Adipose tissue (tissue), 3 donors: ENCODE measurements around the gene DEGS2. TPM values are rescaled to one million over a fixed set of nuclear protein-coding genes. Genes with fewer than 3 reads are reported as not detected.

Source experiments
- H3K27ac ChIP-seq: one replicate; pipeline ENCODE4 v1.5.1; 2013; ENCODE audit warnings: low read depth, low read length
- WGBS, 3 donors: extraction: QIAGEN DNeasy Blood & Tissue Kit; methylation state at CpG; one replicate each; pipeline ENCODE4 v1.1.7; 2013; 5-methylcytosine and 5-hydroxymethylcytosine counted together
- polyA plus RNA-seq, 3 donors: library from polyadenylated mRNA; stranded (reverse); fragments of 200-250 nt; gene quantifications; one replicate each; pipeline ENCODE4 v1.2.3, GENCODE V29; 2013
- donor health status: healthy with polysubstance abuse.
- donor health status: Bipolar disorder and iron deficiency.
- donor health status: healthy.

Gene DEGS2
- polyA plus RNA-seq, 3 donors = 0.22 to 4.2 (median 2.0) TPM

DNA sequence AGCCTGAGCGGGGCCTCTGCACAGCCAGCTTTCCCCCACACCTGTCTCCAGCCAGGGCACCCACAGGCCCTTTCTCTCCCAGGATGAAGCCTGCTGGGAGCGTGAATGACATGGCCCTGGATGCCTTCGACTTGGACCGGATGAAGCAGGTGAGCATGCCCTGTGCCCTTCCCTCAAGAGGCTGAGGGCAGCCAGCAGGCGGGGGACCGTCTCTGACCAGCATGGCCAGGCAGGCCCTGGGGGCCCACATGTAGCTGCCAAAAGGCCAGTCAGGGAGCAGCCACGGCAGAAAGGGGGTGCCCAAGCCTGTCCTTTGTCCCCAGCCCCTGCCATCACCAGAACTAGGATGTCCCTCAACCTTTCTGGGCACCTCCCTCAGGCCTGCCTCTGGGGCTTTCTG, 18.3 kb downstream of the DEGS2 start:
- no peak overlapping the region for H3K27ac ChIP-seq
- 85 to 89% (median 89%) methylated on average over 7 of the region's 7 CpGs for WGBS, 3 donors

DNA sequence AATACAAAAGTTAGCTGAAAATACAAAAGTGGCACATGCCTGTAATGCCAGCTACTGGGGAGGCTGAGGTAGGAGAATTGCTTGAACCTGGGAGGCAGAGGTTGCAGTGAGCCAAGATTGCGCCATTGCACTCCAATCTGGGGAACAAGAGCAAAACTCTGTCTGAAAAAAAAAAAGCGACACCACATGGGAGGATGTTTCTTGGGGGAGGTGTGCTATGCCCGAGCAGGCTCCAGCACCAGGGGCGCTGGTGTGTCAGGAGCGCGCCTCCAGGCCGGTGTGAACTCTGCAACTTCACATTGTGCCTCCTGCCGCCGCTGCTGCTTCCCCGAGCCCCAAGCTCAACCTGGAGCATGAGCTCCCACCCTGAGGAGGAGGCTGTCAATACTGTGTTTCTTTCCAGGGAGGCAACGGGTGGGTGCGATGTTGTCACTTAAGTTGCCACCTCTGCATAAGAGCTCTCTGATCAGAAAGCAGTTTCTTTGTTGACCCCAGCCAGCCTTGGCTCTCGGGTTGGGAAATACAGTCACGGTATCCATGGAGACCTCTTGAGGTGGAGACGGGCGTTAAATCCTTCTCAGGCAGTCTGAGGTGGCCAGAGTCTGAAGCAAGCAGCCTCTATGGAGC, 18.9 kb downstream of the DEGS2 start:
- 58 to 68% (median 62%) methylated on average over 16 of the region's 16 CpGs for WGBS, 3 donors
- no peak overlapping the region for H3K27ac ChIP-seq

DNA sequence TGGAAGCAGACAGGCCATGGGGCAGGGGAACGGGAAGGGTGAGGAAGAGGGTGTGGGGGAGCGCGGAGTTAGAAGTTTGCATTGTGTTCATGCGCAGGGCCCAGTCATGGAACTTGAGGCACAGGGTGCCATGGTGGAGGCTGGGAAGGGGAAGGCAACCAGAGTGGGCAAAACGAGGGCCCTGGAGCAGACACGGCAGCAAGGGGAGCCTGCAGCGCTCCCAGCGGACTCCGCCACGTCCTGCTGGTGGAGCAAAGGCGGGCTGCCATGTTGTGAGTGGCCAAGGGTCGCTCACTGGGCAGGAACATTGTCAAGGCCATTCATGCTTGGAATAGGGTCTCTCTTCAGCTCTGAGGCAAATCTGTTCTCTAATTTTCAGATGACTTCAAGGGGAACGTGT, 20.5 kb downstream of the DEGS2 start:
- H3K27ac ChIP-seq = no peak overlapping the region
- 94 to 97% (median 97%) methylated on average over 13 of the region's 13 CpGs for WGBS, 3 donors

DNA sequence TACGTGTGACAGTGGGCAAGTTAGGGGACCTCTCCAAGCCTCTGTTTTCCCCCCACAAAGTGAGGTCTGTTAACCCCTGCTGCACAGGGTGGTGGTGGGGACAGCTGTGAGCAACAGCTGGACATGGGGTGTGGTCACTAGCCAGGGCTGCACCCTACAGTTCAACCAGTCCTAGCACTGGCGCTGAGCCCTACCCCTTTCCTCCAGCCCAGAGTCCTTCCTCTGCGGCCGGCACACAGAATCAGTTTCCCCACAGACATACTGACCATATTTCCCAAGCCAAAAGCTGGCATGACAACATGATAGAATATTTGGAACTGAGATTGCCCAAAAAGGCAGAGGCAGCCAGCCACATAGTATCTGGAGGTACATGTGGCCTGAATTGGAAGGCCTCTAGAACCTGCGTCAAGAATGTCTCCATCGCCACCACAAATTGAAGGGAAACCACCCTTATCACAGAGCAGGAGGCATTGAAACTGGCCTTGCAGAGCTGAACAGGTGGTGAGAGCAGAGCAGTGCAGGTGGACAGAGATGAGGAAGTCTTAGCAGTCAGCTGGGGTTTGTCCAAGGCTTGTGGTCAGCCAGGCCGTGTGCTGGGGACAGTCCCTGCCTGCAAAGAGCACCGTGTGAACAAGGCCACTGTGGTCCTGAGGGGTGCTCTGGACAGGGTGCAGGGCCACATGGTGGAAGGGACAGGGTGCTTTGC, 21.2 kb downstream of the DEGS2 start:
- H3K27ac ChIP-seq = no peak overlapping the region
- WGBS, 3 donors = 55 to 84% (median 72%) methylated on average over 8 of the region's 8 CpGs

DNA sequence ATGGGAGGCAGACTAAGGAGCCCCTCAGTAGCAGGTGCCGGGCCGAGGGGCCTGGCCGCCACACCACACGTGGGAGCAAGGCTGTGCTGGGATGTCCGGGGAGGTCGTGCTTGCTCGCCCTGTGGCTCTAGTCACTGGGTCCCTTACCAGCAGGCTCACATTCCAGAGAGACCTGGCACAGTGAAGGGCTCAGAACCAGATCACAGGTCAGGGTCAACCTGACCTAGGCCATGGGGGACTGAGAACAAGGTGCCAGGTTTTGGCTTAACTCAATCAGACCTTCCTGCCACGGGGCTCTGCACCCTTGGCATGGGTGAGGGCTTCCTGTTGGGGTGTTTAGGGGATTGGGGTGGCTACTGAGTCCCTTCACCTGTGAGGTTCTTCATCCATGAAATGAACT, 22.3 kb downstream of the DEGS2 start:
- no peak overlapping the region for H3K27ac ChIP-seq
- 86 to 93% (median 90%) methylated on average over 8 of the region's 8 CpGs for WGBS, 3 donors

DNA sequence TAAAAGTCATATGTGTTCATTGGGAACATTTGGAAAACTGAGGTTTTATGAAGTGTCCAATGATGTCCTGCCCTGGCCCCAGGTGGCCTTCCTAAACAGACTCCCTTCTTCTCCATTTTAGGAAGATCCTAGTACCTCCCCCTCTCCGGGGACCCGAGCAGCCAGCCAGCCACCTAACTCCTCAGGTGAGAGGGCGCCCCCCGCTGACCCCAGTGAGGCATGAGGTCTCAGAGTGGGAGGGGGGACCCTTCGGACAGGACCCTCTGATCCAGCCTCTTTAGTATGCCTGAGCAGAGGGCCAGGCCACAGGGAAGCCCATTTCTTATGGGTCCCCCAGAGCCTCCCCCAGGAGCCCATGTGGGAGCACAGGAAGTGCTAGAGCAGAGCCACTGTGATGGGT, 23.7 kb downstream of the DEGS2 start:
- no peak overlapping the region for H3K27ac ChIP-seq
- 89 to 95% (median 92%) methylated on average over 5 of the region's 5 CpGs for WGBS, 3 donors

DNA sequence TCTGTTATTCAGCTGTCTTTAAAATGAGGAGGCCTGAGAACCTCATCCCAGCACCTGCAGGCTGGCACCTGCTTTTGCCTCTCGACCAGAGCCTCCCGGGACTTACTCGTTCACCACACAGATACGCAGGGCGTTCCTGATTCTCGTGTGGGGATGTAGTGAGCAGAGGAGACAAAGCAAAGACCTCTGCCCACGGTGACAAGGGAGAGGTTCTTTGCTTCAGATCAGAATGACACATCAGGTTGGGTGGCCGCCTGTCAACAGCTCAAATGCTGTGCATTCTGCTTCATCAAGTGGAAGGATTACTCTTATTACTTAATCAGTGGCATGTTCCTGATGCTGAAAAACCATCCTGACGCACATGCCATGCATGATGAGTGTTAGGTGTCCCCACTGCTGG, 24.4 kb downstream of the DEGS2 start:
- WGBS, 3 donors = 89 to 92% (median 90%) methylated on average over 9 of the region's 9 CpGs
- no peak overlapping the region for H3K27ac ChIP-seq

DNA sequence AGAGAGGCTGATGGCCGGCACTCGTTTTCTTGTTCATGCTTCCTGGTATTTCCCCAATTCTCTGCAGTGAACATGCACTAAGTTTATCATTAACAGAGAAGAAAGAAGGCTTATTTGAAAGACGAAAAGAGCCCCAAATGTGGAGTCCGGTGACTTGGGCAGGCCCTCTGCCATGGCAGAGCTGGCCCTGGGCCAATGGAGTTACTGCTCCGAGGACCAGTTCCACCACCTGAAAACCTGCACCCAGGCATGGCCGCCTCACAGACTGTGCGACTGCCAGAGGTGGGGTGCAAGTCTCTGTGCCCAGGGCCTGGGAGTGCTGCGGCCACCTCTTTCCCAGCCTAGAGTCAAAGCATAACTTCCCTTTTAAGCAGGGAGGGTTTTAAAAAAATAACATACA, 24.9 kb downstream of the DEGS2 start:
- no peak overlapping the region for H3K27ac ChIP-seq
- WGBS, 3 donors = 77 to 97% (median 84%) methylated on average over 8 of the region's 8 CpGs

DNA sequence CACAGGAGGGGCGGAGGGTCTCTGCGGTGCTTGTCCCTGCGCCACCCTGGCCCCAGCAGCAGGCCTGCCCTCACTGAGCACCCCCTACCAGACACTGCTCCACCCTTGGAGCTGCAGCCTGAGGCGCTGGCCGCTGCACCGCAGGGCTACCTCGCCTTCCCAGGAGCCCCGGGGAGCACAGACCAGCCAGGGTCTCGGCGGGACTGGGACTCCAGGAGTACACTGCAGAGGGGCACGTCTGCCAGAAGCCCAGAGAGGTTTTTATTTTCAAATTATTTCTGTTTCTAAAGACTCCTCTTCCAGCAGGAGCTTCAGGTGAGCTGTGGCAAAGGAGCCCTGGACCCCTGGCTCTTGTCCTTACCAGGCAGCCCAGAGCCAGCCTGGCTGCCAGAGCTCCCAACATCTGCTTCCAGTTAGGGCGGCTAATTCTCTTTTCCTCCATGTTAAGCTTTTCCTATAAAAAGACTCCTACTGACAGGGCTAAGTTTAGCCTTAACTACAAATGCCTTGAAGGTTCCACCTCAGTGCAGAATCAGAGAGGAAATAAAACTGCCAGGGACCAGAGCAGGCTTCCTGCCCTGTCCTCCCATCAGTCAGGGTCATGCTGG, 26.4 kb downstream of the DEGS2 start:
- no peak overlapping the region for H3K27ac ChIP-seq
- 81 to 95% (median 88%) methylated on average over 11 to 12 of the region's 12 CpGs for WGBS, 3 donors

DNA sequence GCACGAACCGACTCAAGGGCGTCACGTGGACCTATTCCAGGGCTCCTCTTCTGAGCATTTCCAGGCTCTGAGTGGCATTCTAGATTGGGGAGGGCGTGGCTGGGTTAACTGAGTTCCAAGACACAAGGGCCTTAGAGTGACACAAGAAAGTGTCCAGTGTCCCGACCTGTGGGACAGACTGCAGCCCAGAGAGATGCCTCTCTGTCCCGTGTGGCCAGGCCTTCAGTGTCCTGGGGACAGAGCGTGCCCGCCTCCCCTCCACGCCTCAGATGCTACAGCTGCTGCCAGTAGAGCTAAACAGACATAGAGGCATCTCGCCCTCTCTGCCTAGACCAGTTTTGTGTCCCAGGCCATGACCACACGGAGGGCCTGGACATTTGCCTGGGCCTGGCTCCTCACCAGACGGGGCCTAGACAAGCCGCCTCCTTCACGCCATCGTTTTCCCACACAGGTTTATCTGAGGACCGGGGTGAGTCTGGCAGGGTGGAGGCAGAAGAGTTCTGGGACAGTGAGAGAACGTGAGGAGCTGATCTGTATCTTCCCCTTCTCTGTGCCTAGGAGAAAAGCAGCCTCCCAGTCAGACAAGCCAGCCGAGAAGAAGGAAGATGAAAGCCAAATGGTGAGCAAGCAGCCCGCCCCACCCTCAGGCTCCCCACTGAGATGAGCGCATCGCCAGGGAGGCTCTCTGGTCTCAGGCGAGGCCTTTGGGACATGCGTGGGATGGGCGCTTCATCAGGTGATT, 27.1 kb downstream of the DEGS2 start:
- no peak overlapping the region for H3K27ac ChIP-seq
- WGBS, 3 donors = 64 to 81% (median 77%) methylated on average over 25 of the region's 25 CpGs

DNA sequence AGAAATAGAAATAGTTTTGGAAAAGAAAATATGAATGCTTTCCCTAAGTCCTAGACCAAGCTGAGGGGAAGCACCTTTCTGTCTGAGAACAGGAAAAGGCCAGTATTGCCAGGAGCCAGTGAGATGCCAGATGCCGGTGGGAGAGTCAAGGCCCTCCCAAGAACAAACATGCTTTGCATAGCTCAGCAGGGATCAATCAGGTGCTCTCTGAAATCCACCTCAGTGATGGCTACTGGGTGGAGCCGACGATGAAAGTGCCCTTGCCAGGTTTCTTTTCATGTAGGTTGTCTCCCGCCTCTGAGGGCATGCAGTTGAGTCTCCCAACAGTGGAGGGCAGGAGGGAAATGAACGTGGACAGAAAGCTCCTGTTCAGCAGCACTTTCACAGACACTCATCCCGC, 28.3 kb downstream of the DEGS2 start:
- H3K27ac ChIP-seq = no peak overlapping the region
- 62 to 91% (median 88%) methylated on average over 6 of the region's 6 CpGs for WGBS, 3 donors

DNA sequence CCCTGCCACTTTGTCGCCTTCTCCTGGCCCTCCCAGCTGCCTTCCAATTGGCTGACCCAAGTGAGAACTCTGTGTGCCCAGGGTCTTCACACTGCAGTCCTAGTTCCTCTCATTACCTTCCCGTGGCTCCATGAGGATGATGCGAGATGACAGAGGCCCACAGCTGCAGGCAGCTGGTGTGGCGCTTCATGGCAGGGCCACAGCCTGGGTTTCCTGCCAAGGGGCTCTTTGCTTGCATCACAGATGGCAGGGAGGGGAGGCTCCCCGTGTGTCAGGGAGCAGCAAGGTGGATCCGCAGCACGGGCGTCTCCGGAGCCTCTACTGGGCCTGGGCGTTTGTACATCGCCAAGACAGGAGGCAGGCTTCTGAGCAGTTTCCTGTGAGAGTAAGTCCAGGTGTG, 28.9 kb downstream of the DEGS2 start:
- H3K27ac ChIP-seq = no peak overlapping the region
- WGBS, 3 donors = 73 to 88% (median 78%) methylated on average over 11 of the region's 11 CpGs

DNA sequence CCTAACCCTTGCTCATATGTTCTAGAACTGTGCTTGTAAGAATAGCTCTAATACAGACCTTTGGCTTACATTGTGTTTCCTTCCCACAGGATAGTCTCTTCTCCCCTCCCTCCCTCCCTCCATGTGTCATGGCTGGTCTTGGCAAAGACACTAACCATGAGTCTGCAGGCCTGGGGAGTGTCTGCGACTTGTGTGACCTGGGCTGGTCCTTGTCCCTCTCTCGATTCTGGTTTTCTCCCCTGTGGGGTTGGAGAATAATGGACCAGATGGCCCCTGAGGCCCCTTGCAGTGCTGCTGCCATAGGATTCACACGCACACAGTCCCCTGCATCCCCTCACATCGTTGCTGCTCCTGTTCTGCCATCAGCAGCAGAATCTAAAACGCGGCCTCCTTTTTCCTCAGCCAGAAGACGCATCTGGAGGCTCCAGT, 30.3 kb downstream of the DEGS2 start:
- 46 to 69% (median 46%) methylated on average over 7 of the region's 7 CpGs for WGBS, 3 donors

DNA sequence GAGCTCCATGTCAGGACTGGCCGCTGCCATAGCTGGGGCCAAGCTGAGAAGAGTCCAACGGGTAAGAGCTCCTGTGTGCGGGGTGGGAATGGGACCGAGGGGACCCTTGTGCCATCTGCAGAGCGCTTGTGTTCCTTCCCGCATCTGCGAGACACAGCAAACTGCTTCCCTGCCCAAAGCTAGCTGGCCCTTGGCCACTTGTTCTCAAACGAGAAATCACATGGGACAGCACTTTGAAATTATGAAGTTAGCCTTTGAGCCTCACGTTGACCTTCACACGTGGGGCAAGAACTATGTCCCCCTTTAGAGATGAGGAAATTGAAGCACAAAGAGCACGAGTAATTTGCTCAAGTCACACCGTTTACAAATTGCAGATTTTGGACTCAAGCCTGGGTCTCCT, 30.8 kb downstream of the DEGS2 start:
- 57 to 77% (median 64%) methylated on average over 12 of the region's 12 CpGs for WGBS, 3 donors
- no peak overlapping the region for H3K27ac ChIP-seq

More for the DNA sequence above, 30.3 kb downstream of the DEGS2 start:
- H3K27ac ChIP-seq = no peak overlapping the region

DNA sequence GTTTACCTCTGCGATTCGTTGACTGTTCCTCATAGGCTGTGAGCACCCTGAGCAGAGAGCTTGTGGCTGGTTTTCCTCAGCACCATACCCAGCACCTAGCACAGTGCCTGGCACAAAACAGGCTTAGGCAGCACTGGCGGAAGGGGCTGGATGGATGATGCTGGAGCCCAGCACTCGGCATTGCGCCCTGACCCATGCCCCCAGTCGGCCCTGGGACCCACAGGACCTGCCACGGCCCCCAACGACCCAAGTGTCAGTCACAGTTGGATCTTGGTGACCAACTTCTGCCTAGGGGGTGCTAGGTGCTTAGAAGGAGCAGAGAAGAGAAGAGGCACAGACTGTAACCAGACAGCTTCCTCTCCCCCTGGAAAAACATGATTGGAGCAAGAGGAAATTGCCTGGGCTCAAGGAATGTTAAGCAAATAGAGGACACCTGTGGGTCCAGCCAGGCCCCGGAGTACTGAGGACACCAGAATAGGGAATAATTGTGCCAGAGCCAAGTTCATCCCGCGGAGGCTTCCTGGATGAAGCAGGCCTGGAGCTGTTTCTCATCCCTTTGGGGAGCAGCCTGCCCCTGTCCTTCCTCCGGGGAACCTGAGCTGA, 31.5 kb downstream of the DEGS2 start:
- WGBS, 3 donors = 85 to 93% (median 86%) methylated on average over 12 of the region's 12 CpGs

DNA sequence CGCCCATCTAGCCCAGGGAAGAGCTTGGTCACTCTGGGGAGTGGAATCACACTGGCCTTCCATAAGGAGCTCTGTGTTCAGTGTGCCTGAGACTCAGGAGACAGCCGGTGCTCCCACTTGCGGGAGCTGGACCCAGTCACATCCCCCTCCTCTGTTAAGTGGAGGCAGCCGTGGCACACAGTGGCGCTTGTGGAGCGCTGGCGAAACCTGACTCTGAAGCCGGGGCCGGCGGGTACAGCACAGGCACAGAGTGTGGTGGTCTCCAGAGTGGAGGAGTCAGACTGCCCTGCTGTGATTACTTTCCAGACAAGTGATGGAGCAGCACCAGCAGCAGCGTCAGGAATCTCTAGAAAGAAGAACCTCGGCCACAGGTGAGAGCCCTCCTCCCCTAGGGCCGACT, 33.0 kb downstream of the DEGS2 start:
- H3K27ac ChIP-seq = no peak overlapping the region
- 91 to 93% (median 91%) methylated on average over 13 of the region's 13 CpGs for WGBS, 3 donors

More for the DNA sequence above, 31.5 kb downstream of the DEGS2 start:
- no peak overlapping the region for H3K27ac ChIP-seq

DNA sequence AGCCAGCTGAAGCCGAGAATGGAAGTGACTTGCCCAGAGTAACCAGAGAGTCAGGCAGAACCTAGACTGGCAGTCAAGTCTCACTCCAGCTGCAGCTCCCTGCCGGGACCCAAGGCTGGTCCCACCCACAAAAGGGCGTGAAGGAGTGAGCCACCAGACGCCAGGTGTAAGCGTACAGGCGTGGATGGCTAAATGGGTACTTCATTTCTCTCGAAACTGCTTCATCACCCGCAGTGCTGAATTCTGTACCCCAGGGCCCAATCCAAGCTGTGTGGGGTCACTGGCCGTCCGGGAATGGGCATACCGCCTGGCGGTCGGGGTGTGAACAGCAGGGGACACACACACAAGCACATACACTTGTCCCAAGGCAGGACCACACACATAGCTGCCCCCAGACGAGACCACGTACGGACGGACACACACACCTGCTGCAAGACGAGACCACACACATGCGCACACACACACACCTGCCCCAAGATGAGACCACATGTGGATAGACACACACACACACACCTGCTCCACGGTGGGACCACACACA, 34.8 kb downstream of the DEGS2 start:
- H3K27ac ChIP-seq = no peak overlapping the region
- WGBS, 3 donors = 91 to 93% (median 93%) methylated on average over 20 of the region's 20 CpGs

DNA sequence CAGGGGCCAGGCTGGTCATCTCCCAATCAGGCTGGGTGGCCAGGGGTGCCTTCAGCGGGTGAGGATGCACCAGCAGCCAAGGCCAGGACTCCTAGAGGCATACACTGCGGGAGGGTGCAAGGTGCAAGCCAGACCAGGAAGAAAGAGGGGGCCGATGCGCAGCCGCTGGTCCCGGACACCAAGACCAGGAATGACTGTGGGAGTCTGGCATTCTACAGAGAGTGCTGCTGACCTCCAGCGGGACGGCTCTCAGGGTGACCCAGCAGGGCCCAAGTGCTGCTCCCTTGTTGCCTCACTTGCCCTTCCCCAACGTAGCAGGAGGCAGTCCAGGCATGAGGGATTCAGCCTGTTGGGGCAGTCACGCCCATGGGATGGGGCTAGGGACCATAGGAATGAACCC, 35.8 kb downstream of the DEGS2 start:
- WGBS, 3 donors = 98 to 99% (median 98%) methylated on average over 10 of the region's 10 CpGs
- no peak overlapping the region for H3K27ac ChIP-seq
